NCI-H1092 (cell line): ENCODE measurements around the gene RANBP17.
A peak's percentile ranks its signal among the peaks of the same experiment; 100 is the strongest.
"Not testable (repeated sequence)": the region's sequence is repeated elsewhere in the genome, so short reads cannot be mapped to it uniquely, and the experiment has no call there.

Source experiments
- DNase-seq: peaks from one replicate; lab custom pipeline; 2025; lab: John Stamatoyannopoulos, UW

Gene RANBP17

DNA sequence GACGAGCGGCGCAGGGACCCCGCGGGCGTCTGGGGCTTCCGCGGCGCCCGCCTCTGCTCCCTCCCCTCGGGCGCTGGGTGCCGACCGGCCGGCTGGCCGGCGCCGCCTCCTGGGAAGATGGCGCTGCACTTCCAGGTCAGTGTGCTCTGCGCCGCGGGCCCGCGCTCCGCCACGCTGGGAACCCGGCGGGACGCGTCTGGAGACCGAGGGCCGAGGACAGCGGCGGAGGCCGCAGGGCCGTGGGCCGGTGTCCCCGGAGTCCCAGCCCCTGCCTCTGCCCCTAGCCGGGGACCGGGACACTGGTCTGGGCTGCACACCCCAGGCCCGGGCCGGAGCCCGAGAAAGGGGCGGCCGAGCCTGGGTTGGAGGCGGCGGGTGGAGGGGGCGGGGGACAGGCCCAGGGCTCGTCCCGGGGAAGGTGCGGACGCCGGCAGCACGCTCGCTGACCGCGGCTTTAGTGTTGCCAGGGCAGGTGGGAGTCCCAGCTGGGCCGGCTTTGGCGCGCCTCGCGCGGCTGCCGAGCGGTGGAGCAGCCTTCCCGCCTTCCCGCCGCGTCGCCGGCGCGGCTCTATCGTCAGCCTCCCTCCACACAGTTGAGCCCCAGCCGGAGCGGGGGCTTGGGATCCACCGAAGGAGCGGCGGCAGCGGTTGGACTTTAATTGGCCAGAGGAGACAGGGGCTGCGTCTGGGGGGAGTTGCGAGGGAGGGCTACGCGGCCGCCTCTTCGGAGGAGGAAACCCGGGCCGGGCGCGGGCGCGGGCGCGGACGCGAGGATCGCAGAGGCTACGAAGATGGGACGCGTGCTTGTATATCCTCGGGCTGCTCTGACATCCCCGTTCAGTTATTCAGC lies at the start of gene RANBP17:
Gene RANBP17, plus strand, starts transcription at position 102 of the 850 bp plus-strand sequence.
- peak; percentile 48 for DNase-seq

DNA sequence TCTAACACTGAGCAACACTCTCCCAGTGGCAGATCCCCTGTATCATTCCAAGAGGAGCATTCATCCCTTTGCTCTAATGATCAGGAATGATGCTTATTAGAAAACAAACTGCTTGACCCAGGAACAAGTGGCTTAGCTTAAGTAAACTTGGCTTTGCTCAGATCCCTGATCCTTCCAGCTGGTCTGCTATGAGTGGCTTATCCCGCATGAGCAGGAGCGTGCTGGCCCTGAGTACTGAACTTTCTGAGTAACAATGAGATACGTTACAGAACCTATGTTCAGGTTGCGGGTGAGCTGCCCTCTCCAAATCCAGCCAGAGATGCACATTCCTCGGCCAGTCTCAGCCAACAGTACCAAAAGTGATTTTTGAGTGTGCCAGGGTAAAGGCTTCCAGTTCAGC lies 48.6 kb upstream of the RANBP17 start:
- no peak for DNase-seq

DNA sequence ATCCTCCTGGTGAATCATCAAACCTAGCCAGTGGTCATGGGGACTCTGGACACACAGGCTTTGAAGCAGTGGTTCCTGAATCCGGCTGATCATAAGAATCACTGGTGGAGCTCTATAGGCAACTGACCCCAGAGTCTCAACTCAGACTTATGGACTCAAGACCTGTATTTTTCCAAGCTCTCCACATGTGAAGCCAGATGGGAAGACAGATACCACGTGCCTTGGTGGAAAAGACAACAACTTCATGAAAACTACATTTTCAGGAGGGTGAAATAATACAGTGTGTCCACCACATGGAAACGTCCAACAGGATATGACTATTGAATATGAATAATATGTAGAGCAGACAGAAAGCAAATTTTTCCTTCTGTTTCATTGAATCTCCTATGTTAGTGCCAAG lies 44.6 kb upstream of the RANBP17 start:
- DNase-seq: no peak

DNA sequence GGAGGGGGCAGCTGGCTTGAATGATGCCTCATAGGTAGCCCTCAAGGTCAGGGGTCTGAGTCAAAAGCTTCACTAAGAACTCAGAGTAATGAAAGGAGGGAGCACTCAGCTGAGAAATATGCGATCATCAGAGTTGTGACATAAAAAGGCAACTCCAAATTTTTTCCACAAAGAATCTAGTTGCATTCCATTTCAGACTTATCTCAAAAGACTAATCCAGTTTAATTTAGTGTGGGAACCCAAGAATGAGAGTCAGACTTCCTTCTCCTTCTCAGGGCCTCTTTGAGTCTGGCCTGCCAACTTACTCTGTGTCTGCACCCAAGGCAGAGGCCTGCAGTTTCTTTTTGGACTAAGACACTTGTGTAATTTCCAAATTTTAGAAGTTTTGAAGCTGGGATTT lies 43.6 kb upstream of the RANBP17 start:
- no peak for DNase-seq

DNA sequence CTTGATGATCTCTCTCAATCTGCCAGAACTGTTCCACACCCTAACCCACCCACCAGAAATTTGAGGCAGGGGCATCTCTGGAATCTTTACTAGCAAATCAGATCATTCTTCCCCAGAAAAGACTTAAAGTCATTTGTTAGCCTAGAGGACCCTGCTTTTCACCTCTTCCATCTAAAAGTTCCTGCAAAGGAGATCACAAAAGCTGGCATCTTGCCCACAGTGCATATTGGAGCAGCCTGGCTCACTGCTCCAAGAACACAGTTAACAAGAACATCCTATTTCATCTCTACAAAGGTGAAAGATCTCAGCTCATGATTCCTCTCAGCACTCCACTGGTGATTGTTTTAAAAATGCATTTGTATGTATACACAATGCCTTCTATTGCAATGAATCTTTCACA lies 42.0 kb upstream of the RANBP17 start:
- DNase-seq: no peak

DNA sequence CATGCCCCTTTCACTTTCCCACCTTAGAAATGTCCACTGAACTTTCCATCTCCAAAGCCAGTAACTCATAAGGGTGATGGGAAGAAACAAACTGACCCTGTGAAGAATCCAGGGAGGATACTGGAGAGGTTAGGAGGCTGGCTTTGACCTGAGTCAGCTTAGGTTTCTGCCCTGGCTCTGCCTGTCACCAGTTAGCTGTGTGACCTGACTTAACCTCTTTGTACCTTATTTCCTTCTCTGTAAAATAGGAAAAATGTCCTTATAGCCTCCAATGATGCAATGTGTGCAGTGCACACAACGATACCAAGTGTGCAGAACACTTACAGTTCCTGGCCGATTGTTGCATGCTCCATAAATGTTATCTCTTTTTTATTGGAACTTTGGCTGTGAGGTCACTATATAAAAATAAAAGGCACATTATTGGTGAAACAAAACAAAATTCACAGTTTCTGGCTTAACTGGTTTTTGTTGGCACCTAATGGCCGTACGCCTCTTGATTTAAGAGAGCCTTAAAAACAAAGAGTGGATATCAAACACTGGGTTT lies 40.5 kb upstream of the RANBP17 start:
- DNase-seq: no peak

DNA sequence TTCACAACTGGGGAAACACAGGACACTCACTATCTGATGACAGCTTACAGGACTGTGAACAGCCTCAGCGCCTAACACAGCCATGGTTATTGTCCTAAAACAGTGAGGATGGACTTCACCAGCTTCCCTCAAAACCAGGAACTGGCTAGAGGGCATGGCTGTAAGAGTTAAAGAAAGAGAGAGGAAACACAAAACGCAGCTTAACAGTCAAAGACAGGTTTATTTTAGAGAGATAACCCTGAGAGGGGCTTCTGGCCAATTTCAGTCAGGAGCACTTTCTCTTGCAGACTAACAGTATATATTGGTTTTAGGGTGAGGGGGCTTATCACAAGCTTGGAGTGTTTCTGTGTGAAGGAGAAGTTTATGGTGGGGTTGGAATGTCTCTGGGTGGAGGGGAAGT lies 35.7 kb upstream of the RANBP17 start:
- no peak for DNase-seq

DNA sequence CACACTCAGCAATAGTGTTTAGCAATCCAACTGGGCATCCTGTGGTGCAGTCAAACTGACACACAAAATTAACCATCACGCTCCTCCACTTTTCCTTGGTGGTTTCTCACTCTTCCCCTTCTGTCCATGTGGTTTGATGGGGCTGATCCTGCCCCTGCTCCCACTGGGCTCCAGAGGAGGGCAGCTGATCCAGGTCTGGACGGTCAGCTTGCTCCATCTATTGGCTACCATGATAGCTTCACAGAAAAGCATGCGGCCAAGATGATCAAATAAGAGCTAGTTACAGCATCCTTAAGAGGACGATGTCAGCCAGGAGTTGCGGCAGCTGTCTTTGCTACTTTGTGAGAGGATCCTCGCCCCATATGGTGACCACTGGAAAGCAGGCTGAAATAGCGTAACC lies 29.6 kb upstream of the RANBP17 start:
- no peak for DNase-seq

DNA sequence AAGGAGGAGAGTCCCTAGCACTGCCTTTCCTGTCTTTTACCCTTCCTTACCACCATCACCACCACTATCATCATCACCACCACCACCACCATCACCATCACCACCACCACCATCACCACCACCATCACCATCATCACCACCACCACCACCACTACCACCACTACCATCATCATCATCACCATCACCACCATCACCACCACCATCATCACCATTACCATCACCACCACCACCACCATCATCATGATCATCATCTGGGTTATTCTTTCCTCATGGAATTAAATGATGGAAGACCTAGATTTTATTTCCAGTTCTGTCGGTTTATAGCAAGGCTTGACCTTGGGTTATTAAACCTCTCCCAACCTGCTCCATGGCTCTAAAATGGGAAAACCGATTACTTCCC lies 27.8 kb upstream of the RANBP17 start:
- not testable (repeated sequence) for DNase-seq

DNA sequence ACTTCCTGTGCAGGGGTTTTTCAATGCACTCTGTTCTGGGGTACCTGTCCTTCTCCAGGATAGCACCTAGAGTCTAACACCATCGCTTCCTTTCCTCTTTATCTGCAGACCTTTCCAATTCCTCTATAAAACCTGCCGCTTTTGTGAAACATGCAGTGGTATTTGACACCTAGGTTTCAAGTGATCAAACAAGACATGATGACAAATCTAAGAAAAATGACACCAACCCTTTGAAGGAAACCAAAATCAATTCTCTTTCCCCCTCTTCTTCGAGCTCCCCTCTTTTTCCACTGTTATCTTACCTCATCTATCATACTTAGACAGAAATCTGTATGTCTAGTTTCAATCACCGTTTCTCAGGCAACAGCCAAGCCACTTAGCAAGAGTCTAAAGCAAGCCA lies 25.6 kb upstream of the RANBP17 start:
- no peak for DNase-seq

DNA sequence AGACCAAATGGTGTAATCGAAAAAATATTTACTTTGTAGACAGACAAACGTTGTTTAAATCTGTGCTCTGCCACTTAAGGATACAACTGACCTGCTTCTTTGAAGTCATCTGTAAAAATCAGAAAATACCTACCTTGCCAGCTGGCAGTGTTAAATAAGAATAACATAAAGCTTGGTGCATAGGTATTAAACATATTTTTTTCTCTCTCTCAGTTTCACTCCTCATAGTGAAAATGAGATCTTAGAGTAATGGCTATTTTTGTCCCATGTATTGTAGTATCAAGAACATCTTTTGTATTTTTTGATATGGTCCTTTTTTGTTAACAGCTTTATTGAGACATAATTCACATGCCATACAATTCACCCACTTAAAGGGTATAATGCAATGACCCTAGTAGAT lies 17.9 kb upstream of the RANBP17 start:
- DNase-seq: no peak

DNA sequence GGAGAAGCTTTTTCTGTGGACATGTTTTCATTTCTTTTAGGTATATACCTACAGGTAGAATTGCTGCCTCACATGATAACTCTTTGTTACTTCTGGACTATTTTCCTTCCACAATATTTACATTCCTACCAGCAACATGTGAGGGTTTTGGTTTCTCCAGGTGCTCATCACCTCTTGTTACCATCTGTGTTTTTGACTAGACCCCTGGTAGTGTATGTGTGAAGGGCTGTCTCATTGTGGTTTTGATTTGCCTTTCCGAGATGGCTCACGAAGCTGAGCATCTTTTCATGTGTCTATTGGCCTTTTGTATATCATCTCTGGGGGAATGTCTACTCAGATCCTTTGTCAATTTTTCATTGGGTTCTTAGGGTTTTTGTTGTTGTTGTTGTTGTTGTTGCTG lies 17.2 kb upstream of the RANBP17 start:
- DNase-seq: no peak

DNA sequence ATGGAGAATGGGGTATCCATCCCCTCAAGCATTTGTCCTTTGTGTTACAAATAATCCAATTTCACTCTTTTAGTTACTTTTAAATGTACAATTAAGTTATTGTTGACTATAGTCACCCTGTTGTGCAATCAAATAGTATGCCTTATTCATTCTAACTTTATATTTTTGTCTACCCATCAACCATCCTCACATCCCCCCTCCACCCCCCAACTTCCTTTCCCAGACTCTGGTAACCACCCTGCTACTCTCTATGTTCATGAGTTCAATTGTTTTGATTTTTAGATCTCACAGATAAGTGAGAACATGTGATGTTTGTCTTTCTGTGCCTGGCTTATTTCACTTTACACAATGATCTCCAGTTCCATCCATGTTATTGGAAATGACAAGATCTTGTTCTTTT lies 15.4 kb upstream of the RANBP17 start:
- DNase-seq: no peak

DNA sequence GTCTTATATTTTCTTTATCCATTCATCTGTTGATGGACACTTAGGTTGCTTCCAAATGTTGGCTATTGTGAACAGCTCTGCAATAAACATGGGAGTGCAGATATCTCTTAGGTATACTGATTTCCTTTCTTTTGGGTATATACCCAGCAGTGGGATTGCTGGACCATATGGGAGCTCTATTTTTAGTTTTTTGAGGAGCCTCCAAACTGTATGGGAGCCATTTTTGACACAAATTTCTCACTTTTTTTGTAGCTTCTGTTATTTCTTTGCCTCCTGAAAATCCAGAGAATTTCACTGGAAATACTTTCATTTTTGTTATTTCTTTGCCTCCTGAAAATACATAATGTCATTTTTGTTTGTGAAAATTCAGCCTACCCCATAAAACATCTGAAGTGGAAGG lies 15.0 kb upstream of the RANBP17 start:
- DNase-seq: no peak

DNA sequence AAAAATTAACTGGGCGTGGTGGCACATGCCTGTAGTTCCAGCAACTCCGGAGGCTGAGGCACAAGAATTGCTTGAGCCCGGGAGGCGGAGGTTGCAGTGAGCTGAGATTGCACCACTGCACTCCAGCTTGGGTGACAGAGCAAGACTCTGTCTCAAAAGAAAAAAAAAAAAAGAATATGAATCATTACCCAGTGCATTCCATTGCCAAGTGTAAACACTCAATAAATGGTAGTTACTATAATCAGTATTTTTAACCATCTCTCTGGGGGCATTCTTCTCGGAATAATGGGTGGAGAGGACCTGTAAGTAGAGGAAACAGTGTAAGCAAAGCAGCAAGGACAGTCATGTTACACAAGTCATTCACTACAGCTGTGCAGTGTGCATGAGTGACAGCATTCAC lies 13.8 kb upstream of the RANBP17 start:
- DNase-seq: no peak

DNA sequence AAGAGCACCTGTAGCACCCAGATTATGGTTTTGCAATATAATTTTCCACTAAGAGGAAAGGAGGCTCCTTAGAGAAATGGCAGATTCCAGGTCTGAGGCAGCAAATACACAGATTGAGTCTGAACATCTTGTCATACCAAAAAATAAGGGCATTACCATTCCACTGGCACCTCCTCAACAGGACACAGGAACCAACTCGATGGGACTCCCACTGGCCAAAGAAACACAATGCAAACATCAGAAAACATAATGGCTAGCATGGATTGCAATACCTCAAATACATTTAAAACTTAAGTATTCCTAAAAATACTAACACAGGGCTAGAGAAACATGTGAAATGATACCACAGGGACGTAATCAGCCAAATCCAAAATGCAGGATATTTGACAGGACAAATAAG lies 12.4 kb upstream of the RANBP17 start:
- no peak for DNase-seq

DNA sequence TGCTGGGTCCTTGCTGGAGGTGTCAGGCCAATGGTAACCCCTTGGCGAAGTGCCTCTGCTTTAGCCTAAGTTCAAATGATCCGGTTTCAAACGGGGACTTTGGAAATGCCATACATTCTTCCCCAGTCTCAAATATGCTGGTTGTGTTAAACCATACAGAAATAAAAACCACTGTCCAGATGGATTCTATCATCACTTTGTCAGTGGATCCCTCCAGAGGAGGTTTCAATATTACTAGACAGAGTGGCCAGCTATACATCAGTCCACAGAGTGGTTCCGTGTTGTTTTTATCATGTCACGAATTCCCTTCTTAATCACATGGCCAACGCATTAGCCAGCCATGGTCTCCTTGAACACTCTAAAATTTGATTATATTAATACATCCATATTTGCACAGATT lies 7.3 kb upstream of the RANBP17 start:
- DNase-seq: no peak

DNA sequence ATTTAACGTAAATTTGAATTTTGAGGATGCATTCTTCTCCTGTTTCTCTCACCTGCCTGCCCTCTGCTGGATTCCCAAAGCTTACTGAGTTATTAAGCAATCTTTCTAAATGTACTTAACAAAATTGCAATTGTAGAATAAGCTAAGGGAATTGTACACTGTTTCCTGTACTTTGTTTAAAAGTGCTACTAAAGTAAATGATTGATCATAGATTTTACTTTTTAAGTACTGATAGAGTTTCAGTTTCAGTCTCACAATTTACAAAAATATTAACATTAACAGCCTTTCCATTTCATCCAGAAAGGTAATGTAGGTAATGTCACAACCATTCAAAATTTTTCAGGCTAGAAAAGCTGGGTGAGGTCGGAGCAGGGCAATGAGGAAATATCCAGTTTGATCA lies 4.8 kb upstream of the RANBP17 start:
- DNase-seq: no peak

DNA sequence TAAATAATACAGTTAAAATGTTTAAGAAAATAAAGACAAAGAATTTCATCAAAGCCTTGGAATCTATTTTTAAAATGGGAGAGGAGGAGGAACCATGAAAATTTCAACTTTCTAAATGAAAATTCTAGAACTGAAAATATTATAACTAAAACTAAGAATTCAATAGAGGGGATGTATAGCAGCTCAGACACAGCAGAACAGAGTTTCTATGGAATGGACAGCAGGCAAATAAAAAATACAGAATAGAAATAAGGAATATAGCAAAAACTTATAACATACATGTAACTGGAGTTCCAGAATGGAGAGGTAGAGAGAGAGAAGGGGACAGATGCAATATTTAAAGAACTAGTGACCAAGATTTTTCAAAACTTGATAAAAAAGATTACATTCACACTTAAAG lies 1.4 kb upstream of the RANBP17 start:
- no peak for DNase-seq

DNA sequence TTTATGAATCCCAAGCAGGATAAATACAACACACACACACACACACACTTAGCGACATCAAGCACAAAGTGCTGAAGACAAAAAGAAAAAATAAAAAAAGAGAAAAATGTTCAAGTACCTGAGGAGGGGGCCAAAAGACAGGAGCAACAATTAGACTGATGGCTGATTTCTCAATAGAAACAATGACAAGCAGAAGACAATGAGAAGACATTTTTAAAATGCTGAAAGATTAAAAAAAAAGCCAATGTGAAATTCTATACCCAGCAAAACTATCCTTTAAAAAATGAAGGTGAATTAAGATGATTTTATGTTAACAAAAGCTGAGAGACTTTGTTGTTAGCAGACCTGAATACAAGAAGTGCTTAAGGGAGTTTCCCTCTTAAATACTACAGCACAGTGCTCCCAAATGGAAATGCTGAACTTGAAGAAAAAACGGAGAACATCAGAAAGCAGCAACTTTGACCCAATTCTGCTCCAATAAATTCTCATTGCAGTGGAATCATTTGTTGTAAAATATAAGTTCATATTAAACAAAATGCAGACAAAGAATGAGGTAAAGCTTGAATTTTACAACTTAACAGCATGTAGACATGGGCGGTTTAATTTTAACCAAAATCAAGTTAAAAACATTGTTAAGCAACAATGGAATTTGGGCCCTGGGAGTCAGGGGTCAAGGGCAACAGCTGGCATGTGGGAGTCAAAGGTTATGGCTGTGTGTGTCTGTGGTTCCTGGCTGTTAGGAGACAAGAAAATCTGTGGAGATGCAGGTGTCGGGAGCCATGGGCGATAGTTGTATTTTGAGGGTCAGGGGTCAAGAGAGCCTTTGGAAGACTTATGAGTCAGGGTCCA lies 776 bp upstream of the RANBP17 start:
- no peak for DNase-seq

DNA sequence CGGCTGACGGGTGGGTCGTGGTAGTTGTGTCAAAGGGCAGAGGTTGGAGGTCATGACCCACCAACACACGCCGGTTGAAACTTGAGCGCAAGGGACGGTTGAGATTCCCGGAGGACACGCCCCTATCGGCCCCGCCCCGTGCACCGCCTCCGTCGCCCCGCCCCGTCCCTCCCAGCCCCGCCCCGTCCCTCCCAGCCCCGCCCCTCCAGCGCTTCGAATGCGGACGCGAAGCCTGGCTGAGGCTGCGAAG lies 226 bp upstream of the RANBP17 start:
- DNase-seq: no peak

DNA sequence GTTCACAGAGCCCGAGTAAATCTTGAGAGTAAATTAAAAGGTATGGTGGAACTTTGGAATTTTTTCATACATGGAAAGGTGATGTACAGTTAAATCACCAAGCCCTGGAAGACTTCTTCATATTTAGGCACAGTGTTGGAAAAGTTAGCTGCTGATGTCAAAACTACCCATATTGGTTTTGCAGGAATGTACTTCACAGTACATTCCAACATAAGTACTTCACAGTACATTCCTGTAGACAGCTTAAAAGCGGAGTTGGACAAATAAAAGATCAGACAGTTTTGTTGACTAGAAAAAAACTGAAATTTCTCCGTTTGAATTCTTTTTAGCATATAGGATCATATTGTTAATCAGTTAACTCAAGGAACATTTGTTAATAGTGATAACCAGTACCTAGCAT lies 1.8 kb downstream of the RANBP17 start:
- no peak for DNase-seq

DNA sequence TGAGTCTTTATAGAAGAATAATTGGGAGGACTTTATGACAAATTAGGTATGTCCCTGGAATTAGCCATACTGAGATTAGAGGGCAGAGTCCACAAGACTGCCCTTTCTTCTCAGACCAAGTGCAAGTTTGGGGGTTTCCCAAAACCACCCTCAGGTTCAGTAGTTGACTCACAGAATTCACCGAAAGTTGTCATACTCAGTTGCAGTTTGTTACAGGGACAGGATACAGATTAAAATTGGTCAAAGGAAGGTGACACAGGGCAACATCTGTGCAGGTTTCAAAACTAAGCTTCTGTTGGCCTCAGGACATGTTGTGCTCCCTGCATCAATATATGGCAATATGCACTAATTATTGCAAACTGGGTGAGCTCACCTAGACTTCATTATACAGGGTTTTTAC lies 3.8 kb downstream of the RANBP17 start:
- DNase-seq: no peak
